OCI-LY3 (cell line): ENCODE data around the gene ANK2.

Experiments
- EZH2phosphoT487 ChIP-seq: fragments of 200-600 bp; shearing (Covaris generic); IDR thresholded peaks from 2 replicates; pipeline ENCODE4 v1.6.1; 2018; ENCODE audit warnings: antibody characterized with exemption, mixed run types, low read depth
- TF ChIP-seq, protein P1 (sequence below): fragments of 200-600, 300-600 bp; sonication (generic); IDR thresholded peaks from 2 replicates; pipeline ENCODE4 v1.5.1; 2014; ENCODE audit warnings: antibody characterized with exemption, low read length, low read depth

DNA sequence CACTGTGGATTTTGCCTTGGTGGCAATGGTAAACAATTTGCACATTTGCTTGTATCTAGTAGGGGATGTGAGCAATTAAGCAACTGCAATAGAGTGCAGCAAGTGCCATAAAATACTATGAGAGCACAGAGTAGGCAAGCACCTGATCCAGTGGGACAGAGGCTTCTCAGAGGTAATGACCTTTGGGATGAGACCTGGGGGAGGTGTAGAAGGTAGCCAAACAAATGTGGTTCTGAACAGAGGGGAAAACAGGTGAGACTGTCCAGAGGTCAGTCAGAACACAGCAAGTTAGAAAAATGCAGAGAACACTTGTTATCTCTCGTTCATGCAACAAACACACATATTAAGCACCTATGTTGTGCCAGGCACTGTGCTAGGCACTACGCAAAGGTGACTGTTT, 21.4 kb upstream of the ANK2 start:
- TF ChIP-seq, protein P1, sequence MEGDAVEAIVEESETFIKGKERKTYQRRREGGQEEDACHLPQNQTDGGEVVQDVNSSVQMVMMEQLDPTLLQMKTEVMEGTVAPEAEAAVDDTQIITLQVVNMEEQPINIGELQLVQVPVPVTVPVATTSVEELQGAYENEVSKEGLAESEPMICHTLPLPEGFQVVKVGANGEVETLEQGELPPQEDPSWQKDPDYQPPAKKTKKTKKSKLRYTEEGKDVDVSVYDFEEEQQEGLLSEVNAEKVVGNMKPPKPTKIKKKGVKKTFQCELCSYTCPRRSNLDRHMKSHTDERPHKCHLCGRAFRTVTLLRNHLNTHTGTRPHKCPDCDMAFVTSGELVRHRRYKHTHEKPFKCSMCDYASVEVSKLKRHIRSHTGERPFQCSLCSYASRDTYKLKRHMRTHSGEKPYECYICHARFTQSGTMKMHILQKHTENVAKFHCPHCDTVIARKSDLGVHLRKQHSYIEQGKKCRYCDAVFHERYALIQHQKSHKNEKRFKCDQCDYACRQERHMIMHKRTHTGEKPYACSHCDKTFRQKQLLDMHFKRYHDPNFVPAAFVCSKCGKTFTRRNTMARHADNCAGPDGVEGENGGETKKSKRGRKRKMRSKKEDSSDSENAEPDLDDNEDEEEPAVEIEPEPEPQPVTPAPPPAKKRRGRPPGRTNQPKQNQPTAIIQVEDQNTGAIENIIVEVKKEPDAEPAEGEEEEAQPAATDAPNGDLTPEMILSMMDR: no peak
- TF ChIP-seq EZH2phosphoT487: no peak
